T-helper 1 cell treated with Interleukin-12 subunit alpha and Interleukin-12 subunit beta and Interleukin-4 antibody, amounts not matched to agents 30 μg/mL and 1 μg/mL, for 36 hours (primary cell): ENCODE data around the gene REV3L.
"Not testable (repeated sequence)": the region's sequence is repeated elsewhere in the genome, so short reads cannot be mapped to it uniquely, and the experiment has no call there.

Experiments used
- H3K27ac Mint-ChIP-seq: one replicate; pipeline ENCODE4 v1.8.0; 2021; ENCODE audit warnings: mild to moderate bottlenecking, mixed read lengths
- H3K27me3 Mint-ChIP-seq: one replicate; pipeline ENCODE4 v1.8.0; 2021; ENCODE audit warnings: low read depth, mixed read lengths
- H3K36me3 Mint-ChIP-seq: one replicate; pipeline ENCODE4 v1.8.0; 2021; ENCODE audit warnings: low read depth, mixed read lengths
- H3K4me1 Mint-ChIP-seq: one replicate; pipeline ENCODE4 v1.8.0; 2021; ENCODE audit warnings: low read depth, mixed read lengths
- H3K4me3 Mint-ChIP-seq: one replicate; pipeline ENCODE4 v1.8.0; 2021; ENCODE audit warnings: mild to moderate bottlenecking, moderate library complexity, mixed read lengths
- H3K9me3 Mint-ChIP-seq: one replicate; pipeline ENCODE4 v1.8.0; 2021; ENCODE audit warnings: mixed read lengths

Gene REV3L

GRCh38 chr6:111507219-111507618 lies 24.2 kb upstream of the REV3L start:
- H3K9me3 Mint-ChIP-seq, H3K36me3 Mint-ChIP-seq, H3K27ac Mint-ChIP-seq, H3K4me1 Mint-ChIP-seq, H3K4me3 Mint-ChIP-seq, H3K27me3 Mint-ChIP-seq: not testable (repeated sequence)

GRCh38 chr6:111505498-111505897 lies 22.5 kb upstream of the REV3L start:
- H3K4me3 Mint-ChIP-seq, H3K4me1 Mint-ChIP-seq, H3K27me3 Mint-ChIP-seq, H3K36me3 Mint-ChIP-seq, H3K9me3 Mint-ChIP-seq, H3K27ac Mint-ChIP-seq: not testable (repeated sequence)

GRCh38 chr6:111503660-111504059 lies 20.6 kb upstream of the REV3L start:
- H3K27me3 Mint-ChIP-seq, result no peaks in the 10 kb centered on the region
- H3K9me3 Mint-ChIP-seq, result peaks cover 5% of the 10 kb centered on the region
- H3K4me1 Mint-ChIP-seq, result peaks cover 12% of the 10 kb centered on the region
- H3K27ac Mint-ChIP-seq, result no peak overlapping the region
- H3K36me3 Mint-ChIP-seq, result peaks cover 8% of the 10 kb centered on the region
- no peak overlapping the region for H3K4me3 Mint-ChIP-seq

- H3K4me1 Mint-ChIP-seq, result peaks cover 12% of the 10 kb centered on the region
- peaks cover 5% of the 10 kb centered on the region for H3K9me3 Mint-ChIP-seq
- no peaks in the 10 kb centered on the region for H3K27me3 Mint-ChIP-seq
- H3K36me3 Mint-ChIP-seq, result peaks cover 8% of the 10 kb centered on the region
- no peak overlapping the region for H3K27ac Mint-ChIP-seq
- no peak overlapping the region for H3K4me3 Mint-ChIP-seq
These were observed 20.2 kb upstream of the REV3L start for GRCh38 chr6:111503194-111503593.

GRCh38 chr6:111502154-111502553 lies 19.1 kb upstream of the REV3L start:
- H3K36me3 Mint-ChIP-seq, result peaks cover 8% of the 10 kb centered on the region
- no peaks in the 10 kb centered on the region for H3K27me3 Mint-ChIP-seq
- H3K4me1 Mint-ChIP-seq, result peaks cover 12% of the 10 kb centered on the region
- H3K4me3 Mint-ChIP-seq, result no peak overlapping the region
- peaks cover 5% of the 10 kb centered on the region for H3K9me3 Mint-ChIP-seq
- H3K27ac Mint-ChIP-seq, result no peak overlapping the region

- H3K36me3 Mint-ChIP-seq, result no peaks in the 10 kb centered on the region
- no peaks in the 10 kb centered on the region for H3K27me3 Mint-ChIP-seq
- H3K4me1 Mint-ChIP-seq, result peaks cover 6% of the 10 kb centered on the region
- H3K9me3 Mint-ChIP-seq, result no peaks in the 10 kb centered on the region
- no peak overlapping the region for H3K27ac Mint-ChIP-seq
- H3K4me3 Mint-ChIP-seq, result no peak overlapping the region
These were observed 16.3 kb upstream of the REV3L start for GRCh38 chr6:111499269-111499793.

GRCh38 chr6:111494951-111495635 lies 12.1 kb upstream of the REV3L start:
- H3K27ac Mint-ChIP-seq, result no peak overlapping the region
- H3K9me3 Mint-ChIP-seq, result no peaks in the 10 kb centered on the region
- H3K36me3 Mint-ChIP-seq, result peaks cover 2% of the 10 kb centered on the region
- H3K4me1 Mint-ChIP-seq, result peaks cover 7% of the 10 kb centered on the region
- H3K27me3 Mint-ChIP-seq, result no peaks in the 10 kb centered on the region
- no peak overlapping the region for H3K4me3 Mint-ChIP-seq

- no peak overlapping the region for H3K27ac Mint-ChIP-seq
- H3K4me3 Mint-ChIP-seq, result no peak overlapping the region
- H3K36me3 Mint-ChIP-seq, result peaks cover 10% of the 10 kb centered on the region
- no peaks in the 10 kb centered on the region for H3K27me3 Mint-ChIP-seq
- H3K4me1 Mint-ChIP-seq, result peaks cover 12% of the 10 kb centered on the region
- H3K9me3 Mint-ChIP-seq, result no peaks in the 10 kb centered on the region
These were observed 9.5 kb upstream of the REV3L start for GRCh38 chr6:111492499-111492898.

- peaks cover 29% of the 10 kb centered on the region for H3K4me1 Mint-ChIP-seq
- peaks cover 10% of the 10 kb centered on the region for H3K36me3 Mint-ChIP-seq
- H3K27ac Mint-ChIP-seq, result no peak overlapping the region
- H3K4me3 Mint-ChIP-seq, result no peak overlapping the region
- peaks cover 6% of the 10 kb centered on the region for H3K9me3 Mint-ChIP-seq
- no peaks in the 10 kb centered on the region for H3K27me3 Mint-ChIP-seq
These were observed 7.0 kb upstream of the REV3L start for GRCh38 chr6:111490067-111490466.

- Mint-ChIP-seq H3K9me3 (peaks cover 6% of the 10 kb centered on the region), H3K4me1 (peaks cover 37% of the 10 kb centered on the region), H3K27me3 (no peaks in the 10 kb centered on the region), H3K4me3 (peak overlapping the region; percentile 10), H3K27ac (peak overlapping the region; percentile 93), H3K36me3 (peaks cover 10% of the 10 kb centered on the region)
These were observed 4.6 kb upstream of the REV3L start for GRCh38 chr6:111487661-111488060.

GRCh38 chr6:111486921-111487320 lies 3.9 kb upstream of the REV3L start:
- Mint-ChIP-seq H3K4me3 (peak overlapping the region; percentile 28), H3K4me1 (peaks cover 39% of the 10 kb centered on the region), H3K27me3 (no peaks in the 10 kb centered on the region), H3K36me3 (peaks cover 10% of the 10 kb centered on the region), H3K27ac (peak overlapping the region; percentile 93), H3K9me3 (peaks cover 6% of the 10 kb centered on the region)

GRCh38 chr6:111486475-111486874 lies 3.5 kb upstream of the REV3L start:
- Mint-ChIP-seq H3K4me1 (peaks cover 43% of the 10 kb centered on the region), H3K4me3 (peak overlapping the region; percentile 28), H3K27me3 (no peaks in the 10 kb centered on the region), H3K9me3 (peaks cover 6% of the 10 kb centered on the region), H3K27ac (peak overlapping the region; percentile 93), H3K36me3 (peaks cover 10% of the 10 kb centered on the region)

- H3K9me3 Mint-ChIP-seq, result peaks cover 6% of the 10 kb centered on the region
- H3K27ac Mint-ChIP-seq, result peak overlapping the region; percentile 66
- peaks cover 46% of the 10 kb centered on the region for H3K4me1 Mint-ChIP-seq
- peaks cover 8% of the 10 kb centered on the region for H3K36me3 Mint-ChIP-seq
- H3K27me3 Mint-ChIP-seq, result no peaks in the 10 kb centered on the region
- peak overlapping the region; percentile 56 for H3K4me3 Mint-ChIP-seq
These were observed 2.3 kb upstream of the REV3L start for GRCh38 chr6:111485342-111485741.

- Mint-ChIP-seq H3K4me1 (peaks cover 48% of the 10 kb centered on the region), H3K4me3 (peak overlapping the region; percentile 89), H3K9me3 (peaks cover 6% of the 10 kb centered on the region), H3K36me3 (peaks cover 5% of the 10 kb centered on the region), H3K27ac (peak overlapping the region; percentile 96), H3K27me3 (no peaks in the 10 kb centered on the region)
These were observed 1.6 kb upstream of the REV3L start for GRCh38 chr6:111484633-111484930.

- Mint-ChIP-seq H3K4me1 (peaks cover 51% of the 10 kb centered on the region), H3K36me3 (peaks cover 5% of the 10 kb centered on the region), H3K9me3 (peaks cover 6% of the 10 kb centered on the region), H3K4me3 (peak overlapping the region; percentile 89), H3K27ac (peak overlapping the region; percentile 96), H3K27me3 (no peaks in the 10 kb centered on the region)
These were observed 966 bp upstream of the REV3L start for GRCh38 chr6:111483736-111484632.
